ENCODE data around the gene NPRL2.

Gene NPRL2

DNA sequence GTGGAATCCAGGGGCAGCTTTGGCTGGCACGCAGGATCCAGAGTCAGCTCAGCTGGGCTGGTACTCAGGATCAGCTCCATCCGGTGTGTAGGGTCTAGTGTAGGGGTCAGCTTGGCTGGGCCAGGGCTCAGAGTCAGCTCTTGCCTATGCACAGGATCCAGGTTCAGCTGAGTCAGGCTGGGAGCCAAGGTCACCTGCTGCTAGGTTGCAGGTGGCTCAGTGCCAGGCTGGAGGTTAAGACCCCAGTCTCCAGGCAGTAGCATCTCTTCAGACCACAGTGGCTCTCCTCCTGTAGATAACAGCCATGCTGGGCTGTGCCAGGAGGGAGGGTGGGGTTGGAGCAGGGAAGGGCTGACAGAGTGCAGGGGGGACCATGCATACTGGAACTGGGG, 53.2 kb downstream of the NPRL2 start:
- Histone ChIP-seq H3K27me3 (ENCODE audit: low read depth) (no peaks in the 10 kb centered on the region), H3K4me3 (no peak overlapping the region), H3K36me3 (replicated peaks) (no peaks in the 10 kb centered on the region), H3K4me1 (peaks cover 17% of the 10 kb centered on the region), H3K9me3 (no peaks in the 10 kb centered on the region)
- no peak for DNase-seq (ENCODE audit: low spot score in 2 of 2)
- in situ Hi-C loops (cut with MboI; ENCODE audit: low sequenced_read_pairs) = no loop called here
